HG03045 (cell line): ENCODE results near the gene TBCE.

ENCODE experiments used
- ATAC-seq: cut with Tn5 transposase; IDR thresholded peaks from one replicate; pipeline ENCODE4 v1.9.1; 2021; ENCODE audit warnings: mild to moderate bottlenecking, moderate library complexity; ENCODE audit not compliant: unreplicated experiment

Gene TBCE

GRCh38 chr1:235500971-235501540, 133.8 kb downstream of the TBCE start:
- ATAC-seq, result no peak
